Astrocyte of the hippocampus (primary cell): ENCODE results near the gene SNAPC3.
"Not testable (repeated sequence)": the region's sequence is repeated elsewhere in the genome, so short reads cannot be mapped to it uniquely, and the experiment has no call there.

Source experiments
- DNase-seq: peaks from one replicate; pipeline ENCODE4 v3.0.0; 2011; ENCODE audit warnings: low read depth, low spot score

Gene SNAPC3

GRCh38 chr9:15423231-15423985 lies 732 bp downstream of the SNAPC3 start:
- peak; percentile 45 for DNase-seq

DNA sequence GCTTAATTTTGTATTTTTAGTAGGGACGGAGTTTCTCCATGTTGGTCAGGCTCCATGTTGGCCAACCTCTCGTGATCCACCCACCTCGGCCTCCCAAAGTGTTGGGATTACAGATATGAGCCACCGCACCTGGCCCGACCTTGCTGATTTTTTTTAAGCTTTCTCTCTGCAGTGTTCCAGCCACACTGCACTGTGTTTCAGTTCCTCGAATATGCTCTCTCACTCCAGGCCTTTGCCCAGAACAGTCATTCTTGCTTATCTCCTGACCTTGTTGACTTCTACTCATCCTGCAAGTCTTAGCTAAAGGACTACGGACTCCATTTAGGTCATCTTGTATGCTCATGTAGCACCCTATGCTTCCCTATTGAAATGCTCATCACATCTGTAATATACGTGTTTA lies 3.3 kb downstream of the SNAPC3 start:
- no peak for DNase-seq

DNA sequence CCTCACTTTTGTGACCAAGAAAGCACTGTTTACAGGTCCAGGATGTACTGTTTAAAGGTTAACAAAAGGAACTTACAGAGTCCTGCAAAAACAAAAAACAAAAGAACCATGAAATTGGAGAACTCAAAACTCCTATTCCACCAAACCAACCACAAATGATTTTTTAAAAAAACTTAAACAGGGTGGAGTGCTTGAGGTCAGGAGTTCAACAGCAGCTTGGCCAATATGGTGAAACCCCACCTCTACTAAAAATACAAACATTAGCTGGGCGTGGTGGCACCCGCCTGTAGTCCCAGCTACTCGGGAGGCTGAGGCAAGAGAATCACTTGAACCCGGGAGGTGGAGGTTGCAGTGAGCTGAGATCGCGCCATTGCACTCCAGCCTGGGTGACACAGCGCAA lies 5.0 kb downstream of the SNAPC3 start:
- DNase-seq: not testable (repeated sequence)

DNA sequence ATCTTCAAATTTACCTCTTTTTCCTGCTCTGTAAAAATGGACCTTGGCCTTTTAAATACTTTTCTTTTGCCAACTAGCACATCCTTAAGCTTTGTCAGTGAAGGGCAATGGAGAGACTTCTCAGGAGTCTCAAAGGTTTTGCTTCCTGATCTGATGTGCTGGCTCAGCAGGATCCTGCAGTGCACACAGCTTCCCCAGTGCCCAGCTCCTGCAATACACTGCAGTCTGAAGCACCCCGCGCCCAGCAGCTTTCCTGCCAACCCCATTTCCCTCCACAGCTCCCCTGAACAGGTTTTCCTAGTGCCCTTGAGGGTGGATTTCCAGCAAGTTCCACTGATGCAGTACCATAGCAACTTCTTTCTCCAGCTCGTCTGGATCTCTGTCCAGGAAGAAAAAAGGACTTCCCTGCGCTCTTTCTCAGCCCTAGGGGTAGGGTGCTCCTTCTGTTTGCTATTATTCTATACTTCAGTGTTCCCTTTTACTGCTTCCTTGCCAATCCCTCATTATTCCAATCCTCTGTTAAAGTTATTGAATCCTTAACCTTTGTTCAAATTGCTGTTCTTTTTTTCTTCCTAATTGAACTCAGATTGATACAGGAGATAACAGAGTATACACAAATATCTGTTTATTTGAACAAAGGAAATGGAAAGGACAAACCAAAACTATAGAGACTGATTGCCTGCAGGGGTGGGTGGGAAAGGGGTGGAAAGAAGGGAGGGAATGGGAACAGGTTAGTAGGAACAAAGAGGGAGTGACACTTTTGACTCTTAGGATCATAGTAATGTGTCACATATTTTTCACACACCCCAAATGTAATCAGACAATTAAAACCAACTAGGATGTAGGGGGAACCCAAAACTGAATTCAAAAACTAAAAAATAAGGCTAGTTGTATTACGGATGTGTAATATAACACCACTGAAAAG lies 8.5 kb downstream of the SNAPC3 start:
- DNase-seq: no peak

- DNase-seq: no peak
Observed at GRCh38 chr9:15433191-15433590, 10.5 kb downstream of the SNAPC3 start.

DNA sequence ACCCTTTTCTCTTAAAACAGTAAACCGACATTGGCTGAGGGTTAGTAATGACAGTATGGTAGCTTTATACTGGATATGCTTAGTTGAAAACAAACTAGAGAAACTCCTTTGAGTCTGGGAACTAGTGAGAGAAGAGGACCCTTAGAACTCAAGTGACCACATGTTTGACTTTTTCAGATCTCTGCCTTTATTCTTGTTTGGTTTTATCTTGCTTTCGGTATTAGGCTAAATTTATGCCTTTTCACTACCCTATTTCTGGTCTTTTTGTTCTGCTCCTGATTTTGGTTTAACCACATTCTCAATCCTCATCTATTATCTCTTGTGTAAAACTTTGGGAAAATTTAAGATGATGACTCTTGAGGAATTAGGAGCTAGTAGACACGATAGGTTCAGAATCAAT lies 11.0 kb downstream of the SNAPC3 start:
- DNase-seq: no peak

GRCh38 chr9:15438891-15439290 lies 16.2 kb downstream of the SNAPC3 start:
- DNase-seq: no peak

DNA sequence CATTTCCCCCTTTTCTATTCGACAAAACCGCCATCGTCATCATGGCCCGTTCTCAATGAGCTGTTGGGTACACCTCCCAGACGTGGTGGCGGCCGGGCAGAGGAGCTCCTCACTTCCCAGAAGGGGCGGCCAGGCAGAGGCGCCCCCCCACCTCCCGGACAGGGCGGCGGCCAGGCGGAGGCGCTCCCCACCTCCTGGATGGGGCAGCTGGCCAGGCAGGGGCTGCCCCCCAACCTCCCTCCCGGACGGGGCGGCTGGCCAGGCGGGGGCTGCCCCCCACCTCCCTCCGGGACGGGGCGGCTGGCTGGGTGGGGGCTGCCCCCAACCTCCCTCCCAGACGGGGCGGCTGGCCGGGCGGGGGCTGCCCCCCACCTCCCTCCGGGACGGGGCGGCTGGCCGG lies 19.2 kb downstream of the SNAPC3 start:
- not testable (repeated sequence) for DNase-seq

GRCh38 chr9:15442264-15442663 lies 19.6 kb downstream of the SNAPC3 start:
- not testable (repeated sequence) for DNase-seq

DNA sequence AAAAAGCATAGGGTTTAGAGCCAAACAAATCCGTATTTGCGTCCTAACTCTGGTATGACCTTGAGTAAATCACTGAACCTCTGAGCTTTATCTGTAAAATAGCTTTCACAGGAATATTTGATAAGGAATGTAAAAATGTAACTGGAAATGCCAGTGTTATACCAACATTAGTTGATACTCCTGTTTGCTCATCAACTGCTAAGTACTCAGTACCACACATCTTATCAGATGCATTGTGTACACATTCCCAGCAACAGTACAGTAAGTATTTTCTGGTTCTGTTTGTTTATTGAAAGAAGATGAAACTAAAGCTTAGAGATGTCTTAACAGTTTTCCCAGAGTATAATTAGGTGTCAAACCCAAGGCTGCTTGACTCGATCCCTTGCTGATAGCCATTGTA lies 21.5 kb downstream of the SNAPC3 start:
- no peak for DNase-seq

DNA sequence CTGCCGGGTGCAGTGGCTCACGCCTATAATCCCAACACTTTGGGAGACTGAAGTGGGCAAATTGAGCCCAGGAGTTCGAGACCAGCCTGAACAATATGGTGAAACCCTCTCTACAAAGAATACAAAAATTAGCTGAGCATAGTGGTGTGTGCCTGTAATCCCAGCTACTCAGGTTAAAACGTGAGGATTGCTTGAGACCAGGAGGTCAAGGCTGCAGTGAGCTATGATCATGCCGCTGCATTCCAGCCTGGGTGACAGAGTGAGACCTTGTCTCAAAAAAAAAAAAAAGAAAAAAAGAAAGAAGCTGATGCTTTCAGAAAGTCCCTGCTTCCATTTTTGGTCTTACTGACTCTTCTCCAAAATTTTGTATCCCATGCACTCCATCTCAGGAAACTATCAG lies 31.3 kb downstream of the SNAPC3 start:
- no peak for DNase-seq

- DNase-seq: no peak
Observed at GRCh38 chr9:15461056-15461455, 38.4 kb downstream of the SNAPC3 start.

DNA sequence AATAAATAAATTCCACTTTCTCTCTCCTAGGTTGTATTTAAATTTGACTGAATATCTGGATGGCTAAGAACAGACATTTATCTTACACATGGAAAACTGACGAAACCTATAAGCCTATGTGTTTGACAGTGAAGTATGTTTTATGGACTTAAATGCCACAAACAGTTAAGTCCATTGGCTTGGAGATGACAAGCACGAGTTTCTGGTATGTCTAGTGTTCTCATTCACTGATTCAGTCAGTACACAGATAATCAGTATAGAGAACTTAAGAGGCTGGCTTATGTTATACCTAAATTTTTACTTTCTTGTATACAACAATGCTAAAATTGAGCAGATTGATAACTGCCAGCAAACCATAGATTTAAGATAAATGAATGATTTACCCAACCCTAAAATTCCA lies 38.9 kb downstream of the SNAPC3 start:
- no peak for DNase-seq

DNA sequence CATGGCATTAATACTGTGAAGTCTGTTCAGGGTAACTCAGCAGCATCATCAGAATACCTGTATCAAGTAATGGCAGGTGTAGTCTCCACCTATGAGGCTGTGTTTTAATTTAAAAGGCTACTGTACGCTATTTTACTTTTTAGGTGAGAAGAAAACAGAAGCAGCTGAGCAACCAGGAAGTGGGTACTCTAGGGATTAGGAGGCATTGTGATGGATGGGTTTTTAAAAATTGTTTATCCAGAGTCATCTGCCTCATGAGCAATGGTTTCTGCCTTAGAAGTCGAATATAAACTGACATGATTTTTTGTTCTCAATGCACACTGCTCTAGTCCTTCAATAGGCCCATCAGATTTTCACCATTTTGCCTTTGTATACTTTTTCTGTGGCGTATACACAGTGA lies 45.5 kb downstream of the SNAPC3 start:
- DNase-seq: no peak

DNA sequence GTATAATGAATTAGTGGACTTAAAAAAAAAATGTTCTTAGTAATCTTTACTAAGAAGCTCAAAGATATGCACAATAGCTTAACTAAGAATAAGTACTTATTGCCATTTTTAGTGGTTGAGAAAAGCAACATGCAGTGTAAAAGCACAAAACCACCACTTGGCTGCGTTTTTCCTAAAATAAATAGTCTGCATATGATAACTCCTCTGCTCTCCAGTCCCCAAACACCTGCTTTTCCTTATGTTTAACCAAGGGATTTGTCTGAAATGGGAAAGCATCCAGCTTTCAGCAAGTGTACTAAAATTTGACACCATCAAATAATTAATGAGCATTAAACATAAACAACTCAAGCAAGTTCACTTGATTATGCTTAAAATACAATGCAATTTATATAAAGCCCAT lies 46.7 kb downstream of the SNAPC3 start:
- DNase-seq: peak; percentile 9

- DNase-seq: peak; percentile 6
Observed at GRCh38 chr9:15469862-15470261, 47.2 kb downstream of the SNAPC3 start.

- no peak for DNase-seq
Observed at GRCh38 chr9:15475923-15476536, 53.4 kb downstream of the SNAPC3 start.

DNA sequence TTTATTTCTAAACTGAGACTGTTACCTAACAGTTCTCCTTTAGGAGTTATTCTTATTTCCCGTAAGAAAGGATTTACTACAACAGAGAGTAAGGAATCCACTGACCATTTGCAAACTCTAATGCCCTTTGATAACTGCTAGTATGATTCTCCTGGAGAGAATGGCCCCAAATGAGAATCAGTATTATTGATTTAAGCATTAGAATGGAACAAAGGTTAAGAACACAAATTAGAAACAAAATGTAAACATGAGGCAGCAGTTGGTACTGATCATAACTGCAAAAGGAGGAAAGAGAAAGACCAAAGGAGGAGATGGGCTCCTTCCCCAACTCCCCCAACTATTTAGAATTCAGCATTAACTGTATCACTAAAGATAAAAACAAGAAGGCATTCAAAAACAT lies 57.4 kb downstream of the SNAPC3 start:
- DNase-seq: no peak

GRCh38 chr9:15482146-15482545 lies 59.5 kb downstream of the SNAPC3 start:
- peak; percentile 32 for DNase-seq

DNA sequence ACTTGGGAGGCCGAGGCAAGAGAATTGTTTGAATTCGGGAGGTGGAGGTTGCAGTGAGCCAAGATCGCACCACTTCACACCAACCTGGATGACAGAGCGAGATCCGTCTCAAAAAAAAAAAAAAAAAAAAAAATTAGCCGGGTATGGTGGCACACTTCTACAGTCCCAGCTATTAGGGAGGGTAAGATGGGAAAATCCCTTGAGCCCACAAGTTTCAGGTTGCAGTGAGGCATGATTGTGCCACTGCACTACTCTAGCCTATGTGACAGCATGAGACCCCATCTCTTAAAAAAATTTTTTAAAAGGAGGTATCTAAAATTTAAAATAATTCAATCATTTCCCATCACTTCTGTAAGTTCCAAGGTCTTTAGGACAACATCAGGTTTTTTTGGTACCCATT lies 62.1 kb downstream of the SNAPC3 start:
- DNase-seq: no peak

DNA sequence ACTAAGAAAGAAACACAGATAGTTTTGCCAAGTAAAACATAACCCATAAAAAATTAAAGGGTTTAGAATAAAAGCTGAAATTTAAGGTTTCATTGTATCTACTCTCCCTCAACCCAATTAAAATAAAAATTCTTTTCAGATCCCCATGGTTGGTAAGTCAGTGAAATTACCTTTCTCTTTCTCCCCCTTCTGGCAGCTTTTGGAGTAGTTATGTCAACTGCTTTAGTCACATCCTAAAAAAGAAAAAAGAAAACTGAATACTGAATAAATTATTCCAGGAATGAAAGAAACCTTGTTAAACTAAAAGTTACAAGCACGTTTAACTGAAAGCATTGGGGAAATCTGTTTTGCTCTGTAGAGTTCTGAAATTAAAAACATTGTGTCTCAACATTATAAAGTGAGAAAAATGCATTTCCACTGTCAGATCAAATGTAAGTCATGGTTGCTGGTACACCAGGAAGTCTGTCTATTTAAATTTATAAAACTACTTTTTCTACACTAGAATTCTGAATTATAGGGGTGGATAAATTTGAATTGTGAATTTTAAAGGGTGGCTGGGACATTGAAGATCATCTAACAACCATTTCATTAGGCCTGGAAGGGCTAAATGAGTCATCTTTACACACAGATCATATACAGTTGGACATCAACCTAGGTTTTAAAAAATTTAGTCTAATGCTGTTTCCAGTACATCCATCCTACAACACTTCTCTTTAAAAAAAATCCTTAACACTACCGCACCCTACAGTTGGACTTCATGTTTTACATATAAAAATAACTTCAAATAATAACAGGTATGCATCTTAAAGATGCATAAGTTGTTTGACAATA lies 63.4 kb downstream of the SNAPC3 start:
- DNase-seq: peak; percentile 50

GRCh38 chr9:15491950-15492349 lies 69.3 kb downstream of the SNAPC3 start:
- no peak for DNase-seq
